Fibroblast of the aortic adventitia (primary cell): Measurements from ENCODE around the gene LRRC25. TPM values are rescaled to one million over a fixed set of nuclear protein-coding genes. Genes with fewer than 3 reads are reported as not detected.

Experiments used
- DNase-seq: peaks from one replicate; pipeline ENCODE4 v3.0.0-alpha.2; 2010; ENCODE audit warnings: low read depth
- H3K4me3 ChIP-seq: 2 replicates; pipeline ENCODE4 v1.5.1; 2011; ENCODE audit warnings: low read depth, mild to moderate bottlenecking, control low read depth, low read length, moderate library complexity
- CTCF ChIP-seq: IDR thresholded peaks from 2 replicates; pipeline ENCODE4 v1.5.1; 2011; ENCODE audit warnings: mild to moderate bottlenecking, low read length, control low read depth, inconsistent platforms; ENCODE audit not compliant: insufficient read depth
- small RNA-seq: library from RNA; depleted of rRNA; stranded (forward); fragments of <200 nt; gene quantifications from one replicate; pipeline ENCODE3, GENCODE V24; 2012
- total RNA-seq: library from RNA; depleted of rRNA; stranded (reverse); fragments of >200 nt; gene quantifications from 2 replicates; pipeline ENCODE4 v1.2.3, GENCODE V29; 2012; ENCODE audit warnings: low replicate concordance

The LRRC25 gene
- total RNA-seq, 1 donor = 0.09 TPM

DNA sequence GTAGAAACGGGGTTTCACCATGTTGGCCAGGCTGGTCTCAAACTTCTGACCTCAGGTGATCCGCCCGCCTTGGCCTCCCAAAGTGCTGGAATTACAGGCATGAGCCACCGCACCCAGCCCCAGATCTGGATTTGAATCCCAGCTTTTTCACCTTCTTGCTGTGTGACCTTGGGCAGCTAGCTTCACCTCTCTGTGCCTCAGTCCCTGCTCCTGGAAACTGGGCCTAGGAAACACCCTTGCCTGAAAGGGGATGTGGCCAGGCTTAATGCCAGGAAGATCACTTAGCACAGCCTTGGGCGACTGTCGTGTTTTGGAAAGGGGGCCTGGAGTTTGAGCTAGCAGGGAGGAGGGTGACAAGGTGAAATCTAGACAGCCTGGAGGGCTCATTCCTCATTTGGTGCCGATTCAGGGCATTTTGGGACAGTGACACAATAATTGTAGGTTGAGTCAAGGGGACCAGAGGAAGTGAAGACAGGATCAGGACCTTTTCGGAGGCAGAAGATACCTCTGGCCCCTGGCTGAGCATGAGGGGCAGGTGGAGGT is 55.3 kb downstream of the LRRC25 start:
- DNase-seq = no peak
- no peak for TF ChIP-seq CTCF
- no peak overlapping the region for H3K4me3 ChIP-seq

Small RNA genes lying within 50 kb of the gene (small RNA-seq; reads per million reads assigned to genes)
- 0.38 reads per million for gene MIR3189

Other genes with a start within 250 kb of the LRRC25 start
- 36.7 and 41.3 TPM in 2 replicates for gene PIK3R2, start 244.5 kb downstream of the LRRC25 start, total RNA-seq
- gene IFI30, start 223.8 kb downstream of the LRRC25 start, total RNA-seq = 0.90 and 23.1 TPM in 2 replicates
- gene MPV17L2, start 204.4 kb downstream of the LRRC25 start, total RNA-seq = 4.4 and 11.7 TPM in 2 replicates
- 2.8 TPM in 1 of 2 replicates, not detected in the other for gene RAB3A, start 193.6 kb downstream of the LRRC25 start, total RNA-seq
- not detected in 2 replicates for gene PDE4C, start 171.2 kb downstream of the LRRC25 start, total RNA-seq
- gene IQCN, start 123.2 kb downstream of the LRRC25 start, total RNA-seq = 1.5 and 4.4 TPM in 2 replicates
- gene JUND, start 116.0 kb downstream of the LRRC25 start, total RNA-seq = 61.9 and 85.6 TPM in 2 replicates
- gene LSM4, start 74.5 kb downstream of the LRRC25 start, total RNA-seq = 113 and 119 TPM in 2 replicates
- gene PGPEP1, start 57.0 kb downstream of the LRRC25 start, total RNA-seq = 9.6 and 27.2 TPM in 2 replicates
- gene GDF15, start 11.5 kb downstream of the LRRC25 start, total RNA-seq = 23.8 and 27.6 TPM in 2 replicates
- 66.7 and 76.4 TPM in 2 replicates for gene SSBP4, start 21.8 kb upstream of the LRRC25 start, total RNA-seq
- 6.3 and 42.1 TPM in 2 replicates for gene ISYNA1, start 40.5 kb upstream of the LRRC25 start, total RNA-seq
- gene ELL, start 124.4 kb upstream of the LRRC25 start, total RNA-seq = 6.5 and 10.9 TPM in 2 replicates
- 246 and 2,205 TPM in 2 replicates for gene FKBP8, start 146.0 kb upstream of the LRRC25 start, total RNA-seq
- 21.3 and 109 TPM in 2 replicates for gene KXD1, start 160.2 kb upstream of the LRRC25 start, total RNA-seq
- 496 and 1,084 TPM in 2 replicates for gene UBA52, start 174.2 kb upstream of the LRRC25 start, total RNA-seq
- 41.4 and 153 TPM in 2 replicates for gene REX1BD, start 191.2 kb upstream of the LRRC25 start, total RNA-seq
- 16.5 and 69.1 TPM in 2 replicates for gene CRLF1, start 209.2 kb upstream of the LRRC25 start, total RNA-seq
- 1.2 and 2.2 TPM in 2 replicates for gene TMEM59L, start 215.2 kb upstream of the LRRC25 start, total RNA-seq
- 3.9 and 5.2 TPM in 2 replicates for gene KLHL26, start 239.4 kb upstream of the LRRC25 start, total RNA-seq